Brain microvascular endothelial cell (primary cell): ENCODE measurements around the gene CCDC12.
A peak's percentile ranks its signal among the peaks of the same experiment; 100 is the strongest.

Experiments
- DNase-seq: peaks from one replicate; pipeline ENCODE4 v3.0.0-alpha.2; 2020
- H3K27ac ChIP-seq: fragments of 250-450 bp; sonication (Bioruptor Pico); 2 replicates; pipeline ENCODE4 v1.5.1; 2020; ENCODE audit warnings: mild to moderate bottlenecking, moderate library complexity
- H3K27me3 ChIP-seq: fragments of 250-450 bp; sonication (Bioruptor Pico); replicated peaks from 2 replicates; pipeline ENCODE4 v1.5.1; 2020; ENCODE audit warnings: mild to moderate bottlenecking
- H3K36me3 ChIP-seq: fragments of 250-450 bp; sonication (Bioruptor Pico); replicated peaks from 2 replicates; pipeline ENCODE4 v1.5.1; 2020; ENCODE audit warnings: mild to moderate bottlenecking
- H3K4me3 ChIP-seq: 2 replicates; pipeline ENCODE4 v1.5.1; 2011; ENCODE audit warnings: low read depth, mild to moderate bottlenecking, control low read depth, low read length, moderate library complexity
- in situ Hi-C: cut with HindIII; loops from 2 replicates; pipeline ENCODE4 v1.10.0; 2017; ENCODE audit warnings: low sequenced_read_pairs, low pct_ligation_motif_present
- TF ChIP-seq, protein P1 (sequence below): IDR thresholded peaks from 2 replicates; pipeline ENCODE4 v1.5.1; 2011; ENCODE audit warnings: low read depth, mild to moderate bottlenecking, moderate library complexity, low read length, control low read depth, inconsistent platforms; ENCODE audit errors: missing control alignments

Gene CCDC12

DNA sequence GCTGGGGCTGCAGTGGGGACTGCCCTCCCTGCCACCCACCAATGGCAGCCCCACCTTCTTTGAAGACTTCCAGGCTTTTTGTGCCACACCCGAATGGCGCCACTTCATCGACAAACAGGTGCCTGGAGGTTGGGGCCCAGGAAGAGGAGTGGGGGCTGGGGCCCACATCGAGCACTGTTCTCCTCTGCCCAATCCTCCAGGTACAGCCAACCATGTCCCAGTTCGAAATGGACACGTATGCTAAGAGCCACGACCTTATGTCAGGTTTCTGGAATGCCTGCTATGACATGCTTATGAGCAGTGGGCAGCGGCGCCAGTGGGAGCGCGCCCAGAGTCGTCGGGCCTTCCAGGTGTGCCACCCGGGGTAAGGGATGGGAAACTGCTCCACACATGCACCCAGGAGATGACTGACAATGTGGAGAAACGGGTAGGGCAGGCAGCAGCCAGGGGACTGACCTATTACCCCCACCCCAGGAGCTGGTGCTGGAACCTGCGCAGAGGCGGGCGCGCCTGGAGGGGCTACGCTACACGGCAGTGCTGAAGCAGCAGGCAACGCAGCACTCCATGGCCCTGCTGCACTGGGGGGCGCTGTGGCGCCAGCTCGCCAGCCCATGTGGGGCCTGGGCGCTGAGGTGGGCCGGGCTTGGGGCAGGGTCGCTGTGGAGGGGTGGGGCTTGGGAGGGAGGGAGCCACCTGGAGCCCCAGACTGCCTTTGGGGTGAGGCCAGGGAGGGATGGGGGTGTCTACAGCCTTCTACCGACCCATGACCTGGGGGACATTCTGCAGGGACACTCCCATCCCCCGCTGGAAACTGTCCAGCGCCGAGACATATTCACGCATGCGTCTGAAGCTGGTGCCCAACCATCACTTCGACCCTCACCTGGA is 25.9 kb upstream of the CCDC12 start:
- H3K27me3 ChIP-seq = no peaks in the 10 kb centered on the region
- H3K27ac ChIP-seq = no peak overlapping the region
- in situ Hi-C loops = no loop called here
- H3K36me3 ChIP-seq = peaks cover 11% of the 10 kb centered on the region
- no peak for DNase-seq
- TF ChIP-seq, protein P1, sequence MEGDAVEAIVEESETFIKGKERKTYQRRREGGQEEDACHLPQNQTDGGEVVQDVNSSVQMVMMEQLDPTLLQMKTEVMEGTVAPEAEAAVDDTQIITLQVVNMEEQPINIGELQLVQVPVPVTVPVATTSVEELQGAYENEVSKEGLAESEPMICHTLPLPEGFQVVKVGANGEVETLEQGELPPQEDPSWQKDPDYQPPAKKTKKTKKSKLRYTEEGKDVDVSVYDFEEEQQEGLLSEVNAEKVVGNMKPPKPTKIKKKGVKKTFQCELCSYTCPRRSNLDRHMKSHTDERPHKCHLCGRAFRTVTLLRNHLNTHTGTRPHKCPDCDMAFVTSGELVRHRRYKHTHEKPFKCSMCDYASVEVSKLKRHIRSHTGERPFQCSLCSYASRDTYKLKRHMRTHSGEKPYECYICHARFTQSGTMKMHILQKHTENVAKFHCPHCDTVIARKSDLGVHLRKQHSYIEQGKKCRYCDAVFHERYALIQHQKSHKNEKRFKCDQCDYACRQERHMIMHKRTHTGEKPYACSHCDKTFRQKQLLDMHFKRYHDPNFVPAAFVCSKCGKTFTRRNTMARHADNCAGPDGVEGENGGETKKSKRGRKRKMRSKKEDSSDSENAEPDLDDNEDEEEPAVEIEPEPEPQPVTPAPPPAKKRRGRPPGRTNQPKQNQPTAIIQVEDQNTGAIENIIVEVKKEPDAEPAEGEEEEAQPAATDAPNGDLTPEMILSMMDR = peak; percentile 24
- no peak overlapping the region for H3K4me3 ChIP-seq

DNA sequence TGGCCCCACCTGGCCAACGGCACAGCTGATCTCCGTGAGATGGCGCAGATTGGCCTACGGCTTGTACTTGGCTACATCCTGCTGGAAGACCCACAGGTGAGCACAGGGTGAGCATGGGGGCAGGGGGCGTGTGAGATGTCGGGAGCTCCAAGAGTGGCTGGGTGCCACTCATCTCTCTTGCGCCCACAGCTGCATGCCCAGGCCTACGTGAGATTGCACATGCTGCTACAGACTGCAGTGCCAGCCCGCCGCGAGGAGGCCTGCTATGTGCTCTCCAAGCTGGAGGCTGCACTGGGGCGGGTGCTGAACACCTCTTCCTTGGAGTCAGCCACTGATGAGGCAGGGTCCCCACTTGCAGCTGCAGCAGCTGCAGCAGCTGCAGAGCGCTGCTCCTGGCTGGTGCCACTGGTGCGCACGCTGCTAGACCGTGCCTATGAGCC is 25.2 kb upstream of the CCDC12 start:
- TF ChIP-seq, protein P1 = no peak
- no peak for DNase-seq
- Histone ChIP-seq H3K36me3 (peaks cover 11% of the 10 kb centered on the region), H3K27ac (no peak overlapping the region), H3K4me3 (no peak overlapping the region), H3K27me3 (no peaks in the 10 kb centered on the region)
- in situ Hi-C loops = no loop called here

DNA sequence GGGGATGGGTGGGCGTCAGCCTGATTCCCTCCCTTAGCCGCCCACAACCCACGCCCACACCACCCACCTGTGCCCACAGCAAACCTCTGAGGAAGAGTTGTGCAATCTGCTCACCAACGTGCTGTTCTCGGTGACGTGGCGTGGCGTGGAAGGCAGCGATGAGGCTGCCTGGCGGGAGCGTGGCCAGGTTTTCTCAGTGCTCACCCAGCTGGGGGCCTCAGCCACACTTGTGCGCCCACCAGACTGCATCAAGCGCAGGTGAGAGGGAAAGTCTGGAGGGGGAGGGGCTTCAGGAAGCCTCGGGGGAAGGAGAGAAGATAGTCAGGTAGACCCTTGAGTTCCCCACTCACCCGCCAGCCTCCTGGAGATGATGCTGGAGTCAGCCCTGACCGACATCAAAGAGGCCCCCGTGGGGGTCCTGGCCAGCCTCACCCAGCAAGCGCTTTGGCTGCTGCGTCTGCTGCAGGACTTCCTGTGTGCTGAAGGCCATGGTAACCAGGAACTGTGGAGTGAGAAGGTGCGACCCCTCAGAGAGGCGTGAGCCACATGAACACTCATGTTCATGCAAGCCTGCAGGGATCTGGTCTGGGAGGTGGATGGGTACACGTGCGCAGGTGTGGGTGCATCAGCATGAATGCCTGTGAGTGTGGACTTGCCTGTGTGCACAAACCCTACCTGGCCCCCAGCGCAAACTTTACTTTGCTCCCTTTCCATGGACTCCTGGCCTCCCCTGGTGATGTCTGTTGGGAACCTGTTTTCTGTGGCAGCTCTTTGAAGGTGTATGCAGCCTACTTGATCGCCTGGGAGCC is 24.6 kb upstream of the CCDC12 start:
- no peak for DNase-seq
- TF ChIP-seq, protein P1 = no peak
- Histone ChIP-seq H3K4me3 (no peak overlapping the region), H3K27ac (no peak overlapping the region), H3K36me3 (peaks cover 11% of the 10 kb centered on the region), H3K27me3 (no peaks in the 10 kb centered on the region)
- in situ Hi-C loops = no loop called here

DNA sequence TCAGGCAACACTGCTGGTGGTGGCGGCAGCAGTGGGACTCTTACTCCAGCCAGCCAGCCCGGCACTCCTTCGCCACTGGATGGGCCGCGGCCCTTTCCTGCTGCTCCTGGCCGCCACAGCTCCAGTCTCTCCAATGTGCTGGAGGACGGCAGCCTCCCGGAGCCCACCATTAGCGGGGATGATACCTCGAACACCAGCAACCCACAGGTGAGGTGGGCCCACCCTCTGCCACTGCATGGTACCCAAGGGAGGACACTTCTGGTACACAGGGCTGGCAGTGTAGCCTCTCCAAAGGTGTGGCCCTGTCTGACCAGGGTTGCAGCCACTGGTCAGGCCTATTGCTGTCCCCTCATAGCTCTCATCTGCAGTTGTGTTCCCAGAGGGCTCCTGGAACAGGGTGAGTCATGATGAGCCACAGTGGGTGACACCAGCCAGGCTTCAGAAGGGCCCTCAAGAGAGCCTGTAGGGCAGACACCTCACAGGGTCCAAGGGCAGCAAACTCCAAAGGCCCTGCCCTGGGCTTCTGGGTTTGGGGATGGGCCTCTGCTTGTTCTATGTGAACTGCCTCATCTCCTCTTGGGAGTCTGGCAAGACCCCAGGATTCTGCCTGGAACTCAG is 23.8 kb upstream of the CCDC12 start:
- TF ChIP-seq, protein P1 = no peak
- in situ Hi-C loops = no loop called here
- H3K36me3 ChIP-seq = peaks cover 11% of the 10 kb centered on the region
- no peaks in the 10 kb centered on the region for H3K27me3 ChIP-seq
- H3K4me3 ChIP-seq = no peak overlapping the region
- peak; percentile 13 for DNase-seq
- H3K27ac ChIP-seq = no peak overlapping the region

DNA sequence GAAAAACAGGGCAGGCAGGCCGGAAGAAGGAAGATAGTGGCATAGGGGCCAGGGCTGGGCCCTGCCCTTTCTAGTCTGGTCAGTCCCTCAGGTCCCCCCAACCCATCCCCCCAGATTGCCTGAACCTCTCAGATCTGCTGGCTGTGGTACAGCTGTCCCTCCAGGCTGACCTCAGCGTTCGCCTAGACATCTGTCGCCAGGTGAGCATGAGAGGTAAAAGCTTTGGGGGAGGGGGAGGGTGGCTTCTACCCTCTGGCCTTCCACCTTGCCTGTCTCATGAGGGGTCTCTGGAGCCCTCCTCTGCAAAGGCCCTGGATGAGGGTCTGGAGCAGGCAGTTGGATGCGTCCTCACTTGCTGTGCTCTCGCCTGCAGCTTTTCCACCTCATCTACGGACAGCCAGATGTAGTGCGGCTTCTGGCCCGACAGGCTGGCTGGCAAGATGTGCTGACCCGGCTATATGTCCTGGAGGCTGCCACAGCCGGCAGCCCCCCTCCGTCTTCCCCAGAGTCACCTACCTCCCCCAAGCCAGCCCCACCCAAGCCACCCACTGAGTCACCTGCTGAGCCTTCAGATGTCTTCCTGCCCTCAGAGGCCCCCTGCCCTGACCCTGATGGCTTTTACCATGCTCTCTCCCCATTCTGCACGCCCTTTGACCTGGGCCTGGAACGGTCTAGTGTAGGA is 23.1 kb upstream of the CCDC12 start:
- in situ Hi-C loops = no loop called here

More for the DNA sequence above, 23.1 kb upstream of the CCDC12 start:
- Histone ChIP-seq H3K4me3 (no peak overlapping the region), H3K36me3 (peaks cover 11% of the 10 kb centered on the region), H3K27ac (no peak overlapping the region), H3K27me3 (no peaks in the 10 kb centered on the region)
- TF ChIP-seq, protein P1 = no peak
- no peak for DNase-seq
